Measurements from ENCODE around the gene ASCL5. TPM values are rescaled to one million over a fixed set of nuclear protein-coding genes. Genes with fewer than 3 reads are reported as not detected.

ASCL5 gene
- total RNA-seq, 1 experiment from 2014 or later, result not detected

GRCh38 chr1:201134405-201134804 is 7.4 kb upstream of the ASCL5 start:
- DNase-seq (ENCODE audit: low spot score), result no peak
- no TSS peak for BruUV-seq (replicated peaks)
- H3K4me3 ChIP-seq (ENCODE audit: low read depth, low read length, poor library complexity, severe bottlenecking), result no peak overlapping the region
- no peaks in the 10 kb centered on the region for H3K4me1 ChIP-seq (ENCODE audit: insufficient read depth, low read length, poor library complexity, severe bottlenecking)
- H3K27me3 ChIP-seq (replicated peaks; ENCODE audit: insufficient read depth, low read depth, low read length, poor library complexity), result no peaks in the 10 kb centered on the region
- TF ChIP-seq CTCF (conservative IDR thresholded peaks at IDR 0.05; ENCODE audit: low read depth, low read length) (no peak), EZH2 (IDR thresholded peaks at IDR 0.05; ENCODE audit: borderline replicate concordance, low read depth, low read length, poor library complexity, severe bottlenecking) (no peak)
- peaks cover 4% of the 10 kb centered on the region for H3K36me3 ChIP-seq (ENCODE audit: insufficient read depth, low read length, poor library complexity, severe bottlenecking)
- ChIA-PET CTCF (no interaction called here), POLR2A (ENCODE audit: low non-redundant PET) (no interaction called here)
- H3K27ac ChIP-seq (ENCODE audit: low read depth, low read length, poor library complexity, severe bottlenecking), result no peak overlapping the region
- H3K9me3 ChIP-seq (ENCODE audit: low read depth, low read length, poor library complexity, severe bottlenecking), result no peaks in the 10 kb centered on the region
- intact Hi-C loops (cut with micrococcal nuclease; ENCODE audit: unreplicated experiment), result no loop called here

GRCh38 chr1:201131398-201131797 is 4.4 kb upstream of the ASCL5 start:
- no peak overlapping the region for H3K27ac ChIP-seq (ENCODE audit: low read depth, low read length, poor library complexity, severe bottlenecking)
- no TSS peak for BruUV-seq (replicated peaks)
- intact Hi-C loops (cut with micrococcal nuclease; ENCODE audit: unreplicated experiment), result no loop called here
- ChIA-PET POLR2A (ENCODE audit: low non-redundant PET) (no interaction called here), CTCF (no interaction called here)
- no peaks in the 10 kb centered on the region for H3K27me3 ChIP-seq (replicated peaks; ENCODE audit: insufficient read depth, low read depth, low read length, poor library complexity)
- H3K4me1 ChIP-seq (ENCODE audit: insufficient read depth, low read length, poor library complexity, severe bottlenecking), result no peaks in the 10 kb centered on the region
- no peak for DNase-seq (ENCODE audit: low spot score)
- peaks cover 4% of the 10 kb centered on the region for H3K36me3 ChIP-seq (ENCODE audit: insufficient read depth, low read length, poor library complexity, severe bottlenecking)
- H3K9me3 ChIP-seq (ENCODE audit: low read depth, low read length, poor library complexity, severe bottlenecking), result no peaks in the 10 kb centered on the region
- TF ChIP-seq EZH2 (IDR thresholded peaks at IDR 0.05; ENCODE audit: borderline replicate concordance, low read depth, low read length, poor library complexity, severe bottlenecking) (no peak), CTCF (conservative IDR thresholded peaks at IDR 0.05; ENCODE audit: low read depth, low read length) (no peak)
- no peak overlapping the region for H3K4me3 ChIP-seq (ENCODE audit: low read depth, low read length, poor library complexity, severe bottlenecking)

- H3K4me1 ChIP-seq (ENCODE audit: insufficient read depth, low read length, poor library complexity, severe bottlenecking), result no peaks in the 10 kb centered on the region
- no TSS peak for BruUV-seq (replicated peaks)
- H3K27me3 ChIP-seq (replicated peaks; ENCODE audit: insufficient read depth, low read depth, low read length, poor library complexity), result no peaks in the 10 kb centered on the region
- no peak for DNase-seq (ENCODE audit: low spot score)
- CTCF ChIA-PET, result no interaction called here
- H3K9me3 ChIP-seq (ENCODE audit: low read depth, low read length, poor library complexity, severe bottlenecking), result no peaks in the 10 kb centered on the region
- H3K4me3 ChIP-seq (ENCODE audit: low read depth, low read length, poor library complexity, severe bottlenecking), result no peak overlapping the region
- H3K36me3 ChIP-seq (ENCODE audit: insufficient read depth, low read length, poor library complexity, severe bottlenecking), result no peaks in the 10 kb centered on the region
- TF ChIP-seq CTCF (conservative IDR thresholded peaks at IDR 0.05; ENCODE audit: low read depth, low read length), result no peak
- no peak for TF ChIP-seq EZH2 (IDR thresholded peaks at IDR 0.05; ENCODE audit: borderline replicate concordance, low read depth, low read length, poor library complexity, severe bottlenecking)
- H3K27ac ChIP-seq (ENCODE audit: low read depth, low read length, poor library complexity, severe bottlenecking), result no peak overlapping the region
- POLR2A ChIA-PET (ENCODE audit: low non-redundant PET), result no interaction called here
- intact Hi-C loops (cut with micrococcal nuclease; ENCODE audit: unreplicated experiment), result no loop called here
Measured at GRCh38 chr1:201128962-201129361, 2.0 kb upstream of the ASCL5 start.
